Right lobe of liver (tissue), 6 donors: ENCODE results near the gene ARHGEF12. TPM values are rescaled to one million over a fixed set of nuclear protein-coding genes. Genes with fewer than 3 reads are reported as not detected.

ENCODE experiments used
- ATAC-seq, 4 donors: fragments of 200-7000 bp; cut with Tn5 transposase; one replicate each; pipeline ENCODE4 v1.9.1; 2020; ENCODE audit warnings: mild to moderate bottlenecking in 4 of 4, moderate library complexity in 4 of 4
- DNase-seq, 3 donors: peaks; one replicate each; pipeline ENCODE4 v3.0.0-alpha.2; 2020
- H3K27ac ChIP-seq, 3 donors: fragments of 200-600 bp; one replicate each; pipeline ENCODE4 v1.8.0; 2022
- H3K27me3 ChIP-seq, 2 donors: fragments of 200-600 bp; one replicate each; pipeline ENCODE4 v1.8.0; 2022
- H3K36me3 ChIP-seq, 4 donors: fragments of 200-600 bp; sonication (generic) in 1 of 4; one replicate each; pipeline versions ENCODE4 v1.5.1 to v1.8.0; 2017 to 2022; ENCODE audit warnings: control low read depth in 1 of 4
- H3K4me1 ChIP-seq, 4 donors: fragments of 200-600 bp; sonication (generic) in 1 of 4; one replicate each; pipeline versions ENCODE4 v1.5.1 to v1.8.0; 2017 to 2022; ENCODE audit warnings: control low read depth in 1 of 4
- H3K4me3 ChIP-seq, 3 donors: fragments of 200-600 bp; one replicate each; pipeline ENCODE4 v1.8.0; 2022
- H3K9me3 ChIP-seq, 4 donors: fragments of 200-600 bp; sonication (generic) in 1 of 4; one replicate each; pipeline versions ENCODE4 v1.5.1 to v1.8.0; 2017 to 2022; ENCODE audit warnings: control low read depth in 1 of 4
- CTCF ChIP-seq, 4 donors: fragments of 200-600 bp in 3 of 4; fragments of 450-650 bp in 1 of 4; IDR thresholded peaks; one replicate each; pipeline versions ENCODE4 v1.5.1 to v1.8.0; 2016 to 2022; ENCODE audit warnings: antibody characterized with exemption in 4 of 4, mild to moderate bottlenecking in 2 of 4
- POLR2A ChIP-seq: fragments of 450-650 bp; IDR thresholded peaks from one replicate; pipeline ENCODE4 v1.6.1; 2017; ENCODE audit warnings: antibody characterized with exemption, mild to moderate bottlenecking
- WGBS: methylation state at CpG from one replicate; pipeline ENCODE4 v1.1.6; 2018; ENCODE audit warnings: low coverage, low lambda C conversion rate; ENCODE audit not compliant: insufficient coverage; ENCODE audit errors: missing lambda C conversion rate; 5-methylcytosine and 5-hydroxymethylcytosine counted together
- intact Hi-C, 2 donors: fragments of 100-400 bp; cut with DNase I; formaldehyde crosslinking; loops; one replicate each; pipeline versions ENCODE4 v1.11.2 to v1.14.1; 2022
- total RNA-seq, 6 experiments: library from RNA; depleted of rRNA in 2 of 6; stranded (reverse); fragments of >200 nt in 2 of 6; fragmentation: NEBNext Ultra II Directional in 3 of 6; extraction: Animal tissue kit (Norgen Biotek cat#: 25700) in 3 of 6; gene quantifications; one replicate each; pipeline versions ENCODE4 v1.1.0 to v1.2.4, GENCODE V29; 2016 to 2023
- donor health status: DM: no; HTN: yes; CAD: no.
- donor health status: DM: no; HTN: no; CAD: no.
- donor health status: DM: no; HTN: no; CAD: no.
- donor health status: DM: no; HTN: yes; CAD: no.
- donor health status: DM: no; HTN: yes; CAD: no.

Gene ARHGEF12
- total RNA-seq, 6 experiments from 2014 or later: 75.1 to 113 (median 94.0) TPM

GRCh38 chr11:120390585-120390922 lies 54.3 kb downstream of the ARHGEF12 start:
- H3K4me3 ChIP-seq: no peak overlapping the region
- no peaks in the 10 kb centered on the region for H3K9me3 ChIP-seq
- WGBS: 48% methylated on average over 1 of the region's 1 CpG
- DNase-seq (no peak), ATAC-seq (peak in 3 of 4 donors; percentile 40 to 57 (median 43))
- intact Hi-C loops: no loop called here
- H3K4me1 ChIP-seq: peaks cover 0 to 34% (median 11%) of the 10 kb centered on the region in 4 donors
- H3K27ac ChIP-seq: peak overlapping the region in 1 of 3 donors; percentile 5
- no peaks in the 10 kb centered on the region for H3K36me3 ChIP-seq
- no peaks in the 10 kb centered on the region for H3K27me3 ChIP-seq
- TF ChIP-seq CTCF (IDR thresholded peaks at IDR 0.05): no peak
- no peak for TF ChIP-seq POLR2A

- TF ChIP-seq POLR2A (no peak), CTCF (IDR thresholded peaks at IDR 0.05) (no peak)
- Histone ChIP-seq H3K4me1 (peaks cover 0 to 34% (median 11%) of the 10 kb centered on the region in 4 donors), H3K27ac (peak overlapping the region in 2 of 3 donors; percentile 5 to 25), H3K36me3 (no peaks in the 10 kb centered on the region), H3K4me3 (no peak overlapping the region), H3K27me3 (no peaks in the 10 kb centered on the region), H3K9me3 (no peaks in the 10 kb centered on the region)
- intact Hi-C loops: no loop called here
- no peak for DNase-seq
- peak; percentile 75 to 82 (median 79) for ATAC-seq
These were observed 55.1 kb downstream of the ARHGEF12 start for GRCh38 chr11:120391292-120391691.

GRCh38 chr11:120391854-120392253 lies 55.6 kb downstream of the ARHGEF12 start:
- ATAC-seq (no peak), DNase-seq (no peak)
- peaks cover 0 to 34% (median 12%) of the 10 kb centered on the region in 4 donors for H3K4me1 ChIP-seq
- H3K9me3 ChIP-seq: no peaks in the 10 kb centered on the region
- intact Hi-C loops: no loop called here
- no peak for TF ChIP-seq CTCF (IDR thresholded peaks at IDR 0.05)
- TF ChIP-seq POLR2A: no peak
- WGBS: 100% methylated on average over 1 of the region's 1 CpG
- H3K36me3 ChIP-seq: no peaks in the 10 kb centered on the region
- no peak overlapping the region for H3K4me3 ChIP-seq
- H3K27me3 ChIP-seq: no peaks in the 10 kb centered on the region
- H3K27ac ChIP-seq: peak overlapping the region in 2 of 3 donors; percentile 5 to 25

GRCh38 chr11:120392314-120392713 lies 56.1 kb downstream of the ARHGEF12 start:
- Histone ChIP-seq H3K4me3 (no peak overlapping the region), H3K36me3 (no peaks in the 10 kb centered on the region), H3K9me3 (no peaks in the 10 kb centered on the region), H3K4me1 (peaks cover 0 to 36% (median 13%) of the 10 kb centered on the region in 4 donors), H3K27ac (peak overlapping the region in 1 of 3 donors; percentile 25), H3K27me3 (no peaks in the 10 kb centered on the region)
- WGBS: 50% methylated on average over 6 of the region's 6 CpGs
- intact Hi-C loops: no loop called here
- TF ChIP-seq CTCF (IDR thresholded peaks at IDR 0.05) (no peak), POLR2A (no peak)
- ATAC-seq (peak in 2 of 4 donors; percentile 15 to 42), DNase-seq (no peak)

GRCh38 chr11:120392793-120393192 lies 56.6 kb downstream of the ARHGEF12 start:
- DNase-seq (no peak), ATAC-seq (no peak)
- TF ChIP-seq CTCF (IDR thresholded peaks at IDR 0.05) (no peak), POLR2A (no peak)
- Histone ChIP-seq H3K27ac (no peak overlapping the region), H3K4me1 (peaks cover 0 to 40% (median 13%) of the 10 kb centered on the region in 4 donors), H3K27me3 (no peaks in the 10 kb centered on the region), H3K4me3 (no peak overlapping the region), H3K9me3 (no peaks in the 10 kb centered on the region), H3K36me3 (no peaks in the 10 kb centered on the region)
- WGBS: 77% methylated on average over 2 of the region's 2 CpGs
- intact Hi-C loops: no loop called here
